Measurements from ENCODE around the gene RASIP1. TPM values are rescaled to one million over a fixed set of nuclear protein-coding genes. Genes with fewer than 3 reads are reported as not detected.
"Not testable (repeated sequence)": the region's sequence is repeated elsewhere in the genome, so short reads cannot be mapped to it uniquely, and the experiment has no call there.

The RASIP1 gene
- total RNA-seq, 1 donor from 2014 or later, result 1.0 TPM

GRCh38 chr19:48768994-48769713 is 28.7 kb upstream of the RASIP1 start:
- peaks cover 15% of the 10 kb centered on the region for H3K27me3 Mint-ChIP-seq (ENCODE audit: low read depth)
- intact Hi-C loops (cut with micrococcal nuclease), result no loop called here
- no peaks in the 10 kb centered on the region for H3K36me3 Mint-ChIP-seq (ENCODE audit: low read depth)
- H3K4me3 Mint-ChIP-seq (ENCODE audit: low read depth), result no peak overlapping the region
- no peak for DNase-seq (ENCODE audit: low spot score)
- H3K9me3 Mint-ChIP-seq, result no peaks in the 10 kb centered on the region
- H3K27ac Mint-ChIP-seq, result no peak overlapping the region
- no peaks in the 10 kb centered on the region for H3K4me1 Mint-ChIP-seq (ENCODE audit: low read depth)

- DNase-seq (ENCODE audit: low spot score); H3K9me3 Mint-ChIP-seq; H3K4me3 Mint-ChIP-seq (ENCODE audit: low read depth); intact Hi-C loops (cut with micrococcal nuclease); H3K36me3 Mint-ChIP-seq (ENCODE audit: low read depth); H3K4me1 Mint-ChIP-seq (ENCODE audit: low read depth); H3K27ac Mint-ChIP-seq: not testable (repeated sequence)
- peaks cover 15% of the 10 kb centered on the region for H3K27me3 Mint-ChIP-seq (ENCODE audit: low read depth)
These were observed 27.9 kb upstream of the RASIP1 start for GRCh38 chr19:48768171-48768753.

GRCh38 chr19:48765816-48766215 is 25.4 kb upstream of the RASIP1 start:
- H3K36me3 Mint-ChIP-seq (ENCODE audit: low read depth); H3K27ac Mint-ChIP-seq; DNase-seq (ENCODE audit: low spot score); H3K4me3 Mint-ChIP-seq (ENCODE audit: low read depth); H3K9me3 Mint-ChIP-seq; H3K4me1 Mint-ChIP-seq (ENCODE audit: low read depth); intact Hi-C loops (cut with micrococcal nuclease): not testable (repeated sequence)
- H3K27me3 Mint-ChIP-seq (ENCODE audit: low read depth), result peaks cover 19% of the 10 kb centered on the region

GRCh38 chr19:48760504-48761205 is 20.2 kb upstream of the RASIP1 start:
- H3K4me1 Mint-ChIP-seq (ENCODE audit: low read depth), result peaks cover 7% of the 10 kb centered on the region
- H3K27ac Mint-ChIP-seq, result no peak overlapping the region

GRCh38 chr19:48757741-48758144 is 17.3 kb upstream of the RASIP1 start:
- H3K27ac Mint-ChIP-seq, result no peak overlapping the region
- no peak for DNase-seq (ENCODE audit: low spot score)
- no peak overlapping the region for H3K4me3 Mint-ChIP-seq (ENCODE audit: low read depth)
- intact Hi-C loops (cut with micrococcal nuclease), result no loop called here
- H3K27me3 Mint-ChIP-seq (ENCODE audit: low read depth), result peaks cover 27% of the 10 kb centered on the region
- peaks cover 11% of the 10 kb centered on the region for H3K4me1 Mint-ChIP-seq (ENCODE audit: low read depth)
- H3K36me3 Mint-ChIP-seq (ENCODE audit: low read depth), result no peaks in the 10 kb centered on the region
- H3K9me3 Mint-ChIP-seq, result no peaks in the 10 kb centered on the region

More at GRCh38 chr19:48760504-48761205, 20.2 kb upstream of the RASIP1 start:
- Mint-ChIP-seq H3K9me3 (no peaks in the 10 kb centered on the region), H3K36me3 (ENCODE audit: low read depth) (no peaks in the 10 kb centered on the region), H3K27me3 (ENCODE audit: low read depth) (peaks cover 10% of the 10 kb centered on the region), H3K4me3 (ENCODE audit: low read depth) (no peak overlapping the region)
- no peak for DNase-seq (ENCODE audit: low spot score)
- intact Hi-C loops (cut with micrococcal nuclease), result no loop called here

GRCh38 chr19:48757089-48757675 is 16.8 kb upstream of the RASIP1 start:
- peaks cover 12% of the 10 kb centered on the region for H3K4me1 Mint-ChIP-seq (ENCODE audit: low read depth)
- H3K27ac Mint-ChIP-seq, result no peak overlapping the region
- no peak overlapping the region for H3K4me3 Mint-ChIP-seq (ENCODE audit: low read depth)
- no peaks in the 10 kb centered on the region for H3K9me3 Mint-ChIP-seq
- no peaks in the 10 kb centered on the region for H3K36me3 Mint-ChIP-seq (ENCODE audit: low read depth)
- peaks cover 28% of the 10 kb centered on the region for H3K27me3 Mint-ChIP-seq (ENCODE audit: low read depth)
- intact Hi-C loops (cut with micrococcal nuclease), result no loop called here
- DNase-seq (ENCODE audit: low spot score), result no peak

GRCh38 chr19:48756686-48757085 is 16.3 kb upstream of the RASIP1 start:
- peaks cover 27% of the 10 kb centered on the region for H3K27me3 Mint-ChIP-seq (ENCODE audit: low read depth)
- no peak for DNase-seq (ENCODE audit: low spot score)
- no peak overlapping the region for H3K4me3 Mint-ChIP-seq (ENCODE audit: low read depth)
- H3K9me3 Mint-ChIP-seq, result no peaks in the 10 kb centered on the region
- H3K36me3 Mint-ChIP-seq (ENCODE audit: low read depth), result no peaks in the 10 kb centered on the region
- intact Hi-C loops (cut with micrococcal nuclease), result no loop called here
- no peak overlapping the region for H3K27ac Mint-ChIP-seq
- peaks cover 14% of the 10 kb centered on the region for H3K4me1 Mint-ChIP-seq (ENCODE audit: low read depth)

- no peak overlapping the region for H3K4me3 Mint-ChIP-seq (ENCODE audit: low read depth)
- H3K36me3 Mint-ChIP-seq (ENCODE audit: low read depth), result no peaks in the 10 kb centered on the region
- peaks cover 29% of the 10 kb centered on the region for H3K27me3 Mint-ChIP-seq (ENCODE audit: low read depth)
- peaks cover 15% of the 10 kb centered on the region for H3K4me1 Mint-ChIP-seq (ENCODE audit: low read depth)
- intact Hi-C loops (cut with micrococcal nuclease), result no loop called here
- no peak overlapping the region for H3K27ac Mint-ChIP-seq
- H3K9me3 Mint-ChIP-seq, result no peaks in the 10 kb centered on the region
- DNase-seq (ENCODE audit: low spot score), result no peak
These were observed 15.8 kb upstream of the RASIP1 start for GRCh38 chr19:48756212-48756611.

GRCh38 chr19:48755787-48756186 is 15.4 kb upstream of the RASIP1 start:
- H3K4me3 Mint-ChIP-seq (ENCODE audit: low read depth), result no peak overlapping the region
- H3K9me3 Mint-ChIP-seq, result no peaks in the 10 kb centered on the region
- peaks cover 29% of the 10 kb centered on the region for H3K27me3 Mint-ChIP-seq (ENCODE audit: low read depth)
- H3K36me3 Mint-ChIP-seq (ENCODE audit: low read depth), result no peaks in the 10 kb centered on the region
- H3K27ac Mint-ChIP-seq, result no peak overlapping the region
- intact Hi-C loops (cut with micrococcal nuclease), result no loop called here
- peaks cover 15% of the 10 kb centered on the region for H3K4me1 Mint-ChIP-seq (ENCODE audit: low read depth)
- DNase-seq (ENCODE audit: low spot score), result no peak

- no peak for DNase-seq (ENCODE audit: low spot score)
- Mint-ChIP-seq H3K9me3 (no peaks in the 10 kb centered on the region), H3K4me3 (ENCODE audit: low read depth) (no peak within 1 kb of the TSS), H3K27me3 (ENCODE audit: low read depth) (peaks cover 26% of the 10 kb centered on the region), H3K4me1 (ENCODE audit: low read depth) (peaks cover 10% of the 10 kb centered on the region), H3K27ac (no peak within 1 kb of the TSS), H3K36me3 (ENCODE audit: low read depth) (no peaks in the 10 kb centered on the region)
- intact Hi-C loops (cut with micrococcal nuclease), result no loop called here
These were observed 14.8 kb upstream of the RASIP1 start, which contains the start of gene FGF21 for GRCh38 chr19:48755084-48755641. Gene FGF21 (plus strand): TSS chr19:48755524. CDS start chr19:48756237, 713 bp downstream.

- Mint-ChIP-seq H3K9me3 (no peaks in the 10 kb centered on the region), H3K4me1 (ENCODE audit: low read depth) (peaks cover 10% of the 10 kb centered on the region), H3K27me3 (ENCODE audit: low read depth) (peaks cover 26% of the 10 kb centered on the region), H3K4me3 (ENCODE audit: low read depth) (peak within 1 kb of the TSS; percentile 73), H3K36me3 (ENCODE audit: low read depth) (no peaks in the 10 kb centered on the region), H3K27ac (no peak within 1 kb of the TSS)
- intact Hi-C loops (cut with micrococcal nuclease), result no loop called here
- DNase-seq (ENCODE audit: low spot score), result no peak
These were observed 12.3 kb upstream of the RASIP1 start, which contains the start of gene FUT1 for GRCh38 chr19:48752496-48753365. Gene FUT1 (minus strand): TSS chr19:48752641. CDS start chr19:48751281, 1,360 bp downstream.

Measured in activated T-helper 2 cell treated with anti-CD3 and anti-CD28 coated beads, Interferon-gamma antibody, Interleukin-2, Interleukin-4, amounts not matched to agents 10 μg/mL and 5 μg/mL and 100 μg/mL, durations not matched to agents 14 hours and 24 hours and 36 hours (primary cell).